AG04449 (cell line): Measurements from ENCODE around the gene FLT1.

Experiments
- CTCF ChIA-PET: fragments of 350-600 bp; formaldehyde crosslinking; extraction: SDS; loops from one replicate; lab custom pipeline; 2021; ENCODE audit warnings: antibody characterized with exemption; lab: Yijun Ruan, JAX
- POLR2A ChIA-PET: fragments of 400-600, 350-600 bp; formaldehyde crosslinking; extraction: SDS; loops from one replicate; lab custom pipeline; 2020; ENCODE audit warnings: antibody characterized with exemption, inconsistent platforms; lab: Yijun Ruan, JAX
- DNase-seq: peaks from one replicate; pipeline ENCODE4 v3.0.0-alpha.2; 2010; ENCODE audit warnings: low read depth, low spot score
- H3K4me3 ChIP-seq: 2 replicates; pipeline ENCODE4 v1.5.1; 2011; ENCODE audit warnings: low read depth, mild to moderate bottlenecking, control low read depth, low read length
- CTCF ChIP-seq: IDR thresholded peaks from one replicate; pipeline ENCODE4 v1.5.1; 2011; ENCODE audit warnings: mild to moderate bottlenecking, moderate library complexity, low read length, control low read depth, inconsistent platforms; ENCODE audit not compliant: insufficient read depth; ENCODE audit errors: missing control alignments

The FLT1 gene

GRCh38 chr13:28474491-28475134, 20.3 kb downstream of the FLT1 start:
- TF ChIP-seq CTCF, result no peak
- POLR2A ChIA-PET, result no interaction called here
- DNase-seq, result no peak
- no peak overlapping the region for H3K4me3 ChIP-seq
- CTCF ChIA-PET, result interaction anchor here (1.0 to 1.3 kb wide), 2 partner anchors 9 to 26 kb away, joined by 3 read pairs; no protein-coding TSS in a partner anchor

- no peak for DNase-seq
- POLR2A ChIA-PET, result no interaction called here
- no peak overlapping the region for H3K4me3 ChIP-seq
- CTCF ChIA-PET, result interaction anchor here (0.7 to 1.0 kb wide), 3 partner anchors 18 to 149 kb away, joined by 3 read pairs; no protein-coding TSS in a partner anchor
- no peak for TF ChIP-seq CTCF
Observed at GRCh38 chr13:28473044-28473443, 21.9 kb downstream of the FLT1 start.

- POLR2A ChIA-PET, result no interaction called here
- H3K4me3 ChIP-seq, result no peak overlapping the region
- DNase-seq, result no peak
- TF ChIP-seq CTCF, result no peak
- CTCF ChIA-PET, result no interaction called here
Observed at GRCh38 chr13:28471421-28471820, 23.5 kb downstream of the FLT1 start.

GRCh38 chr13:28470296-28470695, 24.6 kb downstream of the FLT1 start:
- ChIA-PET POLR2A (no interaction called here), CTCF (interaction anchor here (0.6 kb wide), 1 partner anchor 290 kb away, joined by 3 read pairs; no protein-coding TSS in a partner anchor)
- no peak overlapping the region for H3K4me3 ChIP-seq
- no peak for DNase-seq
- TF ChIP-seq CTCF, result no peak

- no peak for TF ChIP-seq CTCF
- ChIA-PET POLR2A (no interaction called here), CTCF (no interaction called here)
- no peak for DNase-seq
- H3K4me3 ChIP-seq, result no peak overlapping the region
Observed at GRCh38 chr13:28469316-28469715, 25.6 kb downstream of the FLT1 start.

- ChIA-PET CTCF (no interaction called here), POLR2A (no interaction called here)
- no peak for TF ChIP-seq CTCF
- DNase-seq, result no peak
- H3K4me3 ChIP-seq, result no peak overlapping the region
Observed at GRCh38 chr13:28468023-28468915, 26.7 kb downstream of the FLT1 start.
